Activated CD4-positive, CD25-positive, alpha-beta regulatory T cell treated with anti-CD3 and anti-CD28 coated beads, Interleukin-2, amount 50 U/mL, for 24 hours (primary cell): ENCODE data around the gene RNASE13.
"Not testable (repeated sequence)": the region's sequence is repeated elsewhere in the genome, so short reads cannot be mapped to it uniquely, and the experiment has no call there.

Experiments used
- ATAC-seq, 2 donors: fragments of 150-1000 bp; cut with Tn5 transposase; one replicate each; pipeline ENCODE4 v1.10.0; 2021; ENCODE audit warnings: mild to moderate bottlenecking in 1 of 2, moderate library complexity in 1 of 2

The RNASE13 gene

GRCh38 chr14:21040941-21041340 is 6.3 kb upstream of the RNASE13 start:
- not testable (repeated sequence) for ATAC-seq

DNA sequence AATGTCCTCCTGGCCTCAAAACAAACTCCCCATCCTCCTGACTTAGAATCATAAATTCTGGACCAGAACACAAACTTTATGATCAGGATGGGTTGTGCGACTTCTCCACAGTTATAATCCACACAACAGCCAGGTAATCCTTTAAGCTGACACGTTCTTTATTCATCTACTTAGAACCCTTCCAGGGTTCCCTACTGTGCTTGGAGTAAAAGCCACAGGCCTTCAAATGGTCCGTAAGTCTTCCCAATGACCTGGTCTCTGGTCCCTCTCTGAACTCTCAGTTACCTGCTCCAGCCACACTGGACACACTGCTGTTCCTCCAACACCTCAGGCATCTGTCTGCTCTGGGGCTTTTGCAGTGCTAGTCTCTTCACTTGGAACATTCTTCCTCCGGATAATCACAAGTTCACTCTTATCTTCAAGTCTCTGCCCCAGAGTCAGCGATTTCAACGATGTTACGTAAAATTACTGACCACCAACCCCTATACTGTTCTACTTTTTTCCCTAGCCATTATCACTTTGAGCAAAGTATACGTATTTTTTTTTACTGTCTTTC is 5.8 kb upstream of the RNASE13 start:
- ATAC-seq = no peak

GRCh38 chr14:21039585-21040369 is 5.2 kb upstream of the RNASE13 start:
- peak in 1 of 2 donors; percentile 49 for ATAC-seq

GRCh38 chr14:21038441-21039422 is 4.1 kb upstream of the RNASE13 start:
- ATAC-seq = no peak

GRCh38 chr14:21037156-21037555 is 2.5 kb upstream of the RNASE13 start:
- ATAC-seq = no peak

GRCh38 chr14:21036751-21037150 is 2.1 kb upstream of the RNASE13 start:
- ATAC-seq = no peak

- no peak for ATAC-seq
These were observed 1.4 kb downstream of the RNASE13 start for GRCh38 chr14:21033133-21033698.

DNA sequence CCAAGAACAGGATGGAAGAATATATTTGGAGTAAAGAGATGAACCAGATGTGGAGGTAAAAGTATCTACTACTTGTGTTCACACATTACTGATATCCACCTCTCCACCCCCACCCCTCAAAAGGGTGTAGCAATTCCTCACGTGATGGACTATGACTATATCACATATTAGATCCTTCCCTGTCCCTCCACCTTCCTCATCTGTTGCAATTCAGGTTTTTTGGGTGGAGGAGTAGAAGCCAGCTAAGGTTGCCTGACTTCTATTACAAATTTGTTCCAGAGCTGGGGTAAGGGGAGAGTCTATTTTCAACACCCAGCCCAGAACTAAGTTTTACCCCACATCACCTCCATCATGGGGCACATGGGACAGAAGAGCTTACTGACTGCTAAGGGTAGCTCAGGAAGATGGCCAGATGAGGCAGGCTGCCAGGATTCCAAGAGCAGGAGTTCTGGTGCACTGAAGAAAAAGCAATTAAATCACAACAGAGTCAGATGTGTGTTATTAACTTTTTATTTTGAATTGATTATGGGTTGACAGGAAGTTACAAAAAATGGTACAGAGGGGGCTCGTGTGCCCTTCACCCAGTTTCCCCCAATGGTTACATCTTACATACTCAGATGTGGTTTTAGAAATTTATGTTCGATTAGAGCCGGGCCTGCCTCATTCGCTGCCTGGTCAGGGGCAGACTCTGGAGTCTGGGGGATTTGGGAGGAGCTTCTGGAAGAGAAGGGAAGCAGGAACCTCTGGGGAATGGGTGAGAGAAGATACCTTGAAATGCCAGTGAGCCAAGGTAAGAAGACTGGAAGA is 2.1 kb downstream of the RNASE13 start:
- no peak for ATAC-seq

DNA sequence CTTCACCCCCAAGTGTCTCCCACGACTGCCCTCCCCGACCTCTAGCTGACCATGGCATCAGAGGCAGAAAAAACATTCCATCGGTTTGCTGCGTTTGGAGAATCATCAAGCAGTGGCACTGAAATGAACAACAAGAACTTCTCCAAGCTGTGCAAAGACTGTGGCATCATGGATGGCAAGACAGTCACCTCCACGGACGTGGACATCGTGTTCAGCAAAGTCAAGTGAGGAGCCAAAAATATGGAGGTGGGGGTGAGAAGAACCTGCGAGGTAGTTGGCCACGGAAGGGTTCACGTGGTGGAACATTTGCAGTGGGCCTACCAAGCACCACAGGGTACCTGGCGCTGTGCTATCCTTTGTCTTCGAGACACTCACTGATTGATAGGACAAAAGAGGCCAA is 4.1 kb downstream of the RNASE13 start:
- ATAC-seq = no peak

DNA sequence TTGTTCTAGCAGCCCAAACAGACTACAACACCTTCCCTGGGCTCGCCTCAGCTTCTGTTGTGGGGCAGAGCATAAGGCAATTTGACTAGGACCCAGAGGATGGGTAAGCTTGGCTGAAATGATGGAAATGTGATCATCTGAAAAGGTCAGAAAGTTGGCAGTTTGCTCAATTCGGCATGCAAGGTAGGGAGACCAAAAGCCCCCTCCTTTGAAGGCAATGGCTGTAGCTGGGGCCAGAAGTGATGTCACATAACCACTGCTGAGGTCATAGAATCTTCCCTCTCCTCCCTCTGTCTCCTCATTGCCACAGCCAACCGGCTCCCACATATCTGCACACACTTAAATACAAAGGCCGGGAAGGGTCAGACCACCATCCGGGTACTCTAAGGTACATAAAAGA is 4.7 kb downstream of the RNASE13 start, which contains the start of gene TPPP2:
Gene TPPP2 (plus strand): TSS at position 301 of the 400 bp plus-strand sequence. CDS start 365 bp downstream, outside the sequence.
- no peak for ATAC-seq

- ATAC-seq = no peak
These were observed 7.7 kb downstream of the RNASE13 start for GRCh38 chr14:21026988-21027315.

GRCh38 chr14:21026274-21026987 is 8.2 kb downstream of the RNASE13 start:
- no peak for ATAC-seq

DNA sequence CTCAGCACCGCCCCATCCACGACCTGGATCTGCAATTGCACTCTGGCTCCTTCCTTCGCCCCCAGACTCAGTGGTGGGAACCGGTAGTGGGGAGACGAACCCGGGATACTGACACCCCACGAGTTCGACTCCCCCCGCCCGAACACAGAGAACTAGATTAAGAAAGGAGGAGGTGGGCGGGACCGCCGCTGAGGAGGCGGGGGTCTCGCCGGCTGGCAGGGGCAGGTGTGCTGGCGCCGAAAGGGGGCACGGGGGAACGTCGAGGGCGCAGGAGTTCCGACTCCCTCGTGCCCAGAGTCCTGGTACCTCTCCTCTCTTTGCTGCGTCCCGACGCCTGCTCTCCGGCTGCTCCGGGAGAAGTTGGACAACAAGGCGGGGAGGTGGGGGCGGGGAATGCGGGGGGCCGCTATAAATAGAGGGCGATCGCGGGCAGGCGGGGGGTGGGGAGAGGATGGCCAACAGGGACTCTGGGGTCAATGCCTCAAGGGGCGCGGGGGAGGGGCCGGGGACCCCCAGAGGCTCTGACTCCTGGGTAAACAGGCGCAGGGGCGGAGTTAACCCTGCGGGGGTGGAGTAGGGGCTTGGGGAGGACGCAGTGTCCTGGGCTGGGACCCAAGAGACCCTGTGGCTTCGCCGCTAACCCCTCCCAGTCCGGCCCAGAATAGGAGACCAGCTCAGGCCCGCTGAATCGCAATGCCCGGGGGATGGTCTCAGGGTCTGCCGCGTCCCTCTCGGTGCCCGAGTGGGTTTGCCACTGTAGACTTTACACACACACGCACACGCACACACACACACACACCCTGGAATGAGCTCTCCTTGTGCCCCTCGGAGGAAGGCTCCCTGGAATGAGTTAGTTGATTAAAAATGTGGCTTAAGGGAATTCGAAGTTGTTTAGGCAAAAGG is 9.0 kb downstream of the RNASE13 start:
- ATAC-seq = peak in 1 of 2 donors; percentile 35

GRCh38 chr14:21024585-21025370 is 9.8 kb downstream of the RNASE13 start, which contains the start of gene NDRG2:
Gene NDRG2, minus strand, starts transcription at chr14:21025061. Its CDS starts 1,746 bp downstream, at chr14:21023315.
- peak; percentile 78 to 80 for ATAC-seq

DNA sequence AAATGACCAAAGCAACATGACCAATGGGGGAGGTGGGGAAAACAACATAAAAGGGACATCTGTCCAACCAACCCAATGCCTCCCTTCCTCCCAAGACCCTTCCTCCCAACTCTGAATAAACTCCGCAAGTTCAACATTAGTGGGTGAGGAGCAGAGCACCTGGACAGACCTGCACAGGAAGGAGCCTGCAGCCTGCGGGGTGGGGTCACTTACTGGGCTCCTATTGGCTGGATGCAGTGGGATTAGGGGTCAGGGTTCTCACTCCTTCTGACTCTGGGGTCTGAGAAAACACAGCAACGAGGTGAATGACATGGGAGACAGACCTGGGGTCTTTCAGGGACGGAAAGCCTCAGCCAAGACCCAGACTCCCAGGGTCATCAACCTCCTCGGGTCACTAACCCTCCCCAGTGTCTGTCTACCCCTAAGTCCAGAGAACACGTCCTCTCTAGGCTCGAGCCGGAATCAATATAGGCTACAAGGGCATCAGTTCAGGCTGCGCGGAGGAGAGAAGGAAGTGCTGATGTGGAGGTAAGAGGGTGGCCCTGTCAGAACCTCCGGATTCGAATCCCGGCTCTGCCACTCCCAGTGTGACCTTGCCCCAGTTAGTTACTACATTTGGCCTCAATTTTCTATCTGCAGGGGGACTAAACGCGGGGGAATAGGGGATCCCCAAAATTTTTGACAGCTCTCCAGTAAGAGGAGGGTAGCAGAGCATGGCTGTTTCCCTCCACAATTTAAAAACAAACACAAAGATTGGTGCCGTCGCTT is 10.6 kb downstream of the RNASE13 start:
- no peak for ATAC-seq

DNA sequence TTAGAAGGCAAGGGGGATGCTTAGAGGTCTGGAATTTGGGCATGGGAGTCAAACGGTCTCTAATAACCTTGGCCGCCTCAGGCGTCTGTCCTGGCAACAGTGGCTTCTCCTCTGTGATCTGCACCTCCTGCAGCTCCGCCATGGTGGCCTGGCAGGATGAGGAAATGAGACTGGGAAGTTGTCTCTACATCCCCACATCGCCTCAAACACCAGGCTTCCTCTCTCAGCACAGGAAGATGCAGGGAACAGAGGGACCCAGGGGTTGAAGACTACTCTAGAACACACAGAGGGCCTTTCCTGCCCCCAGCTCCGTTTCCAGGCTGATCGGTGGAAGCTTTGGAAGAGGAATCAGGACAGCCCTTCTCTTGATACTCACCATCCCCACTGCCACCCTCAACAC is 11.4 kb downstream of the RNASE13 start:
- no peak for ATAC-seq

DNA sequence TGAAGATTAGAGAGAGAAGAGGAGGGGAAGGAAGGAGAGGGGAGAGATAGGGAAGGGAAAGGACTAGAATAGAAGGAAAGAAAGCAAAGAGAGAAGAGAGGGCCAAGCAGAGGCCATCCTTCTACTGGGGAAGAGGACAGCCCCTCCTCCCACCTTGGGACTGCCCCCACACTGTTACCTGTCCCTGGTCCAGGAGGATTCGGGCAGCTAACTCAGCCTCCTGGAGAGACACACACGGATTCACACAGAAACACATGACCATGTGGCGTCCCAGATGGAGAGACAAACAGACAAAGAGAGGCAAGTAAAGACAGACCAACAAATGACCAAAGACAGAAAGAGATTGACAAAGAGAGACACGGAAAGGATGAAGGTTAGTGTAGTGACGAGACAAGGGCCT is 11.9 kb downstream of the RNASE13 start:
- ATAC-seq = no peak

GRCh38 chr14:21020977-21021545 is 13.5 kb downstream of the RNASE13 start:
- ATAC-seq = no peak
